HepG2 (cell line): ENCODE results near the gene WNT7B. TPM values are rescaled to one million over a fixed set of nuclear protein-coding genes. Genes with fewer than 3 reads are reported as not detected.

Experiments
- ATF2 ChIP-seq: sonication (generic); formaldehyde crosslinking; IDR thresholded peaks from 2 replicates; pipeline ENCODE4 v1.4.0; 2020; ENCODE audit warnings: missing genetic modification reagents
- FOXP1 ChIP-seq, 2 experiments: fragments of 450-650 bp in 1 of 2; IDR thresholded peaks; 2 replicates each; pipeline ENCODE4 v1.6.1; 2017 to 2018; ENCODE audit warnings: antibody characterized with exemption in 1 of 2
- PAXIP1 ChIP-seq: sonication (generic); formaldehyde crosslinking; conservative IDR thresholded peaks from 2 replicates; pipeline ENCODE4 v1.4.0; 2020; ENCODE audit warnings: mild to moderate bottlenecking, missing genetic modification reagents, moderate library complexity
- SMC3 ChIP-seq: IDR thresholded peaks from 2 replicates; pipeline ENCODE4 v1.6.1; 2011; ENCODE audit warnings: low read length, improper control_type of control experiment
- ZBED4 ChIP-seq: sonication (generic); formaldehyde crosslinking; IDR thresholded peaks from 2 replicates; pipeline ENCODE4 v1.4.0; 2020; ENCODE audit warnings: missing genetic modification reagents, borderline replicate concordance
- ZNF205 ChIP-seq: IDR thresholded peaks from 2 replicates; pipeline ENCODE4 v1.6.1; 2018; ENCODE audit warnings: missing biosample characterization, missing genetic modification reagents
- ZNF296 ChIP-seq: sonication (generic); formaldehyde crosslinking; conservative IDR thresholded peaks from 2 replicates; pipeline ENCODE4 v1.5.0; 2020; ENCODE audit warnings: mild to moderate bottlenecking, missing genetic modification reagents
- ZNF414 ChIP-seq: sonication (generic); formaldehyde crosslinking; IDR thresholded peaks from 2 replicates; pipeline ENCODE4 v1.5.0; 2020; ENCODE audit warnings: missing genetic modification reagents
- ZNF432 ChIP-seq: sonication (generic); formaldehyde crosslinking; IDR thresholded peaks from 2 replicates; pipeline ENCODE4 v1.5.0; 2020; ENCODE audit warnings: missing genetic modification reagents, mild to moderate bottlenecking, borderline replicate concordance
- ZNF776 ChIP-seq: sonication (generic); formaldehyde crosslinking; IDR thresholded peaks from 2 replicates; pipeline ENCODE4 v1.4.0; 2020; ENCODE audit warnings: mild to moderate bottlenecking, missing genetic modification reagents
- polyA plus RNA-seq, 8 experiments: library from polyadenylated mRNA; depleted of rRNA in 3 of 8; stranded (reverse) in 7 of 8; unstranded in 1 of 8; fragments of >200 nt; fragmentation: Illumina TruSeq in 4 of 8; extraction: Trizol in 4 of 8; gene quantifications; 2 replicates each; pipeline versions ENCODE4 v1.2.1 to v1.2.3, GENCODE V29; 2011 to 2016; ENCODE audit warnings: low read depth in 4 of 8, missing spikeins in 1 of 8, mixed read lengths in 1 of 8; ENCODE audit not compliant: insufficient read depth in 1 of 8
- total RNA-seq, 5 experiments: library from RNA; depleted of rRNA; stranded (reverse); fragments of >200 nt; fragmentation: Illumina TruSeq; extraction: Trizol; gene quantifications; 2 replicates each; pipeline ENCODE4 v1.2.3, GENCODE V29; 2016; ENCODE audit warnings: low read depth in 1 of 5
- TF ChIP-seq, protein P1 (sequence below): sonication (generic); formaldehyde crosslinking; IDR thresholded peaks from 2 replicates; pipeline ENCODE4 v1.4.0; 2020; ENCODE audit warnings: missing genetic modification reagents, low read depth, mild to moderate bottlenecking, borderline replicate concordance
- TF ChIP-seq, protein P2 (sequence below): sonication (generic); formaldehyde crosslinking; IDR thresholded peaks from 2 replicates; pipeline ENCODE4 v1.5.1; 2020; ENCODE audit warnings: mild to moderate bottlenecking, missing genetic modification reagents

WNT7B gene
- total and polyA plus RNA-seq, 2 of the 13 experiments (the other 11 are each of a cell fraction or from before 2014, with no cell fraction given) = 0.09 TPM; not detected in 1

DNA sequence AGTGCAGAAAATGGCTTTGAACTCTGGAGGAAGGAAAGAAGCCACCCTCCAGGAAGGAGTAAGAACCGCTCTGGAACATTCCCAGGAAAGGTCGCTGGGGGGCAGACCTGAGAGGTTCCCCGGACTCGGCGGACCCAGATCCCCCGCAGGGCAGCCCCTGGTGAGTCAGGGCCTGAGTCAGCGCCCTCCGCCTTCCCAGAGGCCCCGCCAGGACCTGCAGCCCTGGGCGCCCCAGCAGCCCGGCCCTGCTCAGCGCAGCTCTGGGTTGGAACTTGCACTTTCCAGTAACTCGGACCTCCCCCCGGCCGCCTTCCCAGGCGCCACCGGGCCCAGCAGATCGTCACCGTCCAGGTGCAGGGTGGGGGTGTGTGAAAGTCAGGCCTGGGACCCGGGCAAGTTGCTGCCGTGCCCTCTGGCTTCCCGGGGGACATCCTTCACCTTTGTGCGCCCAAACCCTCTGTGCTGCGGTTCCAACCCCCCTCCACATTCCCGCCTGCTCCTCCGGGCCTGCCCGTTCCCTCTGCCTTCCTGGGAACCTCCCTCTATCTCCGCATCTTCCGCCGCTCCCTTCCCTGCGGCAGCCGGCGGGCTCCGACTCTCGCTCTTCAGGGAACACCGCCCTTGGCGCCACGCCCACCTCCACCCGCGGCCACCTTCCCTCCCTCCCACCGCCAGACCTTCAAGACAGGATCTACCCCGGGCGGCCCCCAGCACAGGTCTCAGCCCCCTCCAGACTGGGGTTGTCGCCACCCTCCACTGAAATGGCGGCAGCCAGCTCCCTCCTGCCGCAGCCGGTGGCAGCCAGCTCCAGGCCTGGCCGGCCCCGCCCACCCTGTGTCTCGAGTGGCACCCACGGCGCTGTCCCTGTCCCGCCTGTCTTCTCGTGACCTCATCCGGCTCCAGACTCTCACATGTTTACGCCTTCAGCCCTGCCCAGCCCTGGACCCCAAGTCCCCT is 36.8 kb upstream of the WNT7B start (continued):
- TF ChIP-seq, protein P1, sequence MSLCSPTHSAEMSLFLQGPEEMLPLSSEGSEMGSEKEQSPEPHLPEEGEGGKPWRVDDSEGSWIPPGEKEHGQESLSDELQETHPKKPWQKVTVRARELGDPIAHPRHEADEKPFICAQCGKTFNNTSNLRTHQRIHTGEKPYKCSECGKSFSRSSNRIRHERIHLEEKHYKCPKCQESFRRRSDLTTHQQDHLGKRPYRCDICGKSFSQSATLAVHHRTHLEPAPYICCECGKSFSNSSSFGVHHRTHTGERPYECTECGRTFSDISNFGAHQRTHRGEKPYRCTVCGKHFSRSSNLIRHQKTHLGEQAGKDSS = peak; percentile 39; the same call in 1 of the 2 replicates
- peak; percentile 72; the same call in 1 of the 2 replicates for TF ChIP-seq ZNF776
- TF ChIP-seq ATF2 (CRISPR knock-in tag) = peak; percentile 62; the same call in 1 of the 2 replicates
- TF ChIP-seq ZNF205 (CRISPR knock-in tag) = peak; percentile 27; the same call in 1 of the 2 replicates
- TF ChIP-seq ZNF296 = no peak
- TF ChIP-seq ZNF432 = no peak
- TF ChIP-seq PAXIP1 (CRISPR knock-in tag) = peak; percentile 75
- TF ChIP-seq SMC3 = peak; percentile 59; the same call in 1 of the 2 replicates
- TF ChIP-seq, protein P2, sequence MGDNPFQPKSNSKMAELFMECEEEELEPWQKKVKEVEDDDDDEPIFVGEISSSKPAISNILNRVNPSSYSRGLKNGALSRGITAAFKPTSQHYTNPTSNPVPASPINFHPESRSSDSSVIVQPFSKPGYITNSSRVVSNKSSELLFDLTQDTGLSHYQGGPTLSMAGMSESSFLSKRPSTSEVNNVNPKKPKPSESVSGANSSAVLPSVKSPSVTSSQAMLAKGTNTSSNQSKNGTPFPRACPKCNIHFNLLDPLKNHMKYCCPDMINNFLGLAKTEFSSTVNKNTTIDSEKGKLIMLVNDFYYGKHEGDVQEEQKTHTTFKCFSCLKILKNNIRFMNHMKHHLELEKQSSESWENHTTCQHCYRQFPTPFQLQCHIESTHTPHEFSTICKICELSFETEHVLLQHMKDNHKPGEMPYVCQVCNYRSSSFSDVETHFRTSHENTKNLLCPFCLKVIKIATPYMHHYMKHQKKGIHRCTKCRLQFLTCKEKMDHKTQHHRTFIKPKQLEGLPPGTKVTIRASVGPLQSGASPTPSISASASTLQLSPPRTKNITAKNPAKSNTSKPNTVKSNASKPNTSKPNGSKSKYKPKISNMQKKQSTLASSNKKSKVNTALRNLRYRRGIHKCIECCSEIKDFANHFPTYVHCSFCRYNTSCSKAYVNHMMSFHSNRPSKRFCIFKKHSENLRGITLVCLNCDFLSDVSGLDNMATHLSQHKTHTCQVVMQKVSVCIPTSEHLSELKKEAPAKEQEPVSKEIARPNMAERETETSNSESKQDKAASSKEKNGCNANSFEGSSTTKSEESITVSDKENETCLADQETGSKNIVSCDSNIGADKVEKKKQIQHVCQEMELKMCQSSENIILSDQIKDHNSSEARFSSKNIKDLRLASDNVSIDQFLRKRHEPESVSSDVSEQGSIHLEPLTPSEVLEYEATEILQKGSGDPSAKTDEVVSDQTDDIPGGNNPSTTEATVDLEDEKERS (CRISPR knock-in tag) = 0 out of 2 replicates have a peak, but pooled peaks have one; percentile 26
- TF ChIP-seq ZBED4 (CRISPR knock-in tag) = peak; percentile 93
- no peak for TF ChIP-seq FOXP1 (IDR thresholded peaks at IDR 0.05)
- TF ChIP-seq FOXP1 (CRISPR knock-in tag; IDR thresholded peaks at IDR 0.05) = no peak
- peak; percentile 82 for TF ChIP-seq ZNF414 (CRISPR knock-in tag)
